Nucleus accumbens (tissue), 56 donors: ENCODE measurements around the gene BLMH.

Source experiments
- DNase-seq, 56 donors: peaks; one replicate each; lab custom pipeline; 2025; lab: John Stamatoyannopoulos, UW

The BLMH gene

DNA sequence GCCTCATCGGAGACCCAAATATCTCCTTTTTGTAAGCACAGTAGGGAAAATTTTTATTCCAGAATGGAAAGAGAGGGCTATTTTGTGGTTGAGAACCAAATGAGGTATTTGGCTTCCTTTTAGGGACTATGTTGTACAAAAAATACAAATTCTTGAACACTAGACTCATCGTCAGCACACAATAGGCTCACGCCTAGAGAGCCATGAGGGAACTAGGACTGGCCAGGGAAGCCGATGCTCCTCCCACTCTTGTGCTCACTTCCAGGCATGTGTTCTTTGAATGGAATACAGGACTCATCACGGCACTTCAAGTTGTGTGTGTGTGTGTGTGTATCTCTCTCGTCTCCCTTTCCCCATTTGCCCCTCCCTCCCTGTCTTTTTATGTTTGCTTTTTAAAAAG, 17.8 kb upstream of the BLMH start:
- no peak for DNase-seq

DNA sequence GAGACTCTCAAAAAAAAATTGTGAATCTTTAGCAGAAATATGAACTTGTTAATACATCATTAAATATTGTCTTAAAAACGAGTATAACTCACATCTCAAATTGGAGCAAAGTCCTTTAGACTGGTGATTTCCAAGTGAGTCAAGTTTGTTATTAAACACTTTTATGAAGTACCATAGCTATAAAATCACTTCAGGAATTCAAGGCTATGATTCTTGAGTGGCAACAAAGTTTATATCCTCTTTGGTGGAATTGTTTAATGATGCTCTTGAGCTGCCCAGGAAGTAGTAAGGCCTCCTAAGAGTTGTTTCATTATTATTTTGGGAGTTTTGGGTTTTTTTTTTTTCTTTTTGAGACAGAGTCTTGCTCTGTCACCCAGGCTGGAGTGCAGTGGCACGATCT, 16.7 kb upstream of the BLMH start:
- DNase-seq, result no peak

- DNase-seq, result no peak
Observed at GRCh38 chr17:30304778-30305177, 13.0 kb upstream of the BLMH start.

DNA sequence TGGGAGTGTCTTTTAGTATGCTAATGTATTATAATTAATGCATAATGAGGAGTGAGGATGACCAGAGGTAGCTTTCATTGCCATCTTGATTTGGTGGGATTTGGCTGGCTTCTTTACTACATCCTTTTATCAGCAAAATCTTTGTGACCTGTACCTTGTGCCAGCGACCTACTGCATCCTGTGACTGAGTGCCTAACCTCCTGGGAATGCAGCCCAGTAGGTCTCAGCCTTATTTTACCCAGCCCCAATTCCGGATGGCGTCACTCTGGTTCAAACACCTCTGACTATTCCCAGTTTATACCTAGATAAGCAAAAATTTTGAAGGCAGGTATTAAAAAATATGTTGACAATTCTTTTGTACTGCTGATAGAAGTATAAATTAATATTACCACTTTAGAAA, 10.5 kb upstream of the BLMH start:
- no peak for DNase-seq

DNA sequence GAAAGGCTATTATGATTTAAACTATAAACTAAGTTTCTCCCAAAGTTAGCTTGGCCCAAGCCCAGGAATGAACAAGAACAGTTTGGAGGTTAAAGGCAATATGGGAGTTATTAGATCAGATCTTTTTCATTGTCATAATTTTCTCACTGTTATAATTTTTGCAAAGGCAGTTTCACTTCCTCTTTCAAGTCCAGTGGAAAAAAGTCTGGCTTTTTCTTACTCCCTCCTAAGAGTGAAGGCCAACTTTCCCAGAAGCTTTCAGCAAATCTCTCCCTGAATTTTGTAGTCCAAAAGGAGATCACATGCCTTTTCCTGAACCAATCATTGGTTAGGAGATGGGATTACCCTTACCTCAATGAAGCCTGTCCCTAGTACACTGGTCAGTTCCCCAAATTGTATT, 9.1 kb upstream of the BLMH start:
- no peak for DNase-seq

- DNase-seq, result no peak
Observed at GRCh38 chr17:30299000-30299399, 7.3 kb upstream of the BLMH start.

DNA sequence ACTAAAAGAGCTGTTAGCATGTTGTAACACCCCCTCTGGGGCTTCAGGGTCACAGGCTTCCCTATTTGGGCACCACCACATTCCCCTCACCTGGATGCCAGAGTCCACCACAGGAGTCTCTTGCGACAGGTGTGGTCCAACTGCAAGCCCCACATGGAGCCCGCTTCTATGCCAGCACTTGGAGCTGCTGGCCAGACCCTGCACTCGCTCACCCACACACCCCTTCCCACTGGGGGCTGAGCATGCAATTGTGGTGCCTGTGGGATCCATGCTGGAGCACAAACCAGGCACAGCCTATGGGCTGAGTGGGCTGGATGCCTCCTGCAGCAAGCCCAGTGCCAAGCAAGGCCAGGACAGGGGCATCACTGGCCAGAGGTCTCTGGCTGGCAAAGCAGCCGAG, 6.0 kb upstream of the BLMH start:
- no peak for DNase-seq

GRCh38 chr17:30296499-30297080, 4.8 kb upstream of the BLMH start:
- DNase-seq, result no peak

GRCh38 chr17:30292286-30292858, 628 bp upstream of the BLMH start:
- DNase-seq, result peak in 6 of 56 donors; percentile 5 to 62 (median 17)

GRCh38 chr17:30290696-30291542, 825 bp downstream of the BLMH start:
- DNase-seq, result peak in 9 of 56 donors; percentile 8 to 40 (median 28)

DNA sequence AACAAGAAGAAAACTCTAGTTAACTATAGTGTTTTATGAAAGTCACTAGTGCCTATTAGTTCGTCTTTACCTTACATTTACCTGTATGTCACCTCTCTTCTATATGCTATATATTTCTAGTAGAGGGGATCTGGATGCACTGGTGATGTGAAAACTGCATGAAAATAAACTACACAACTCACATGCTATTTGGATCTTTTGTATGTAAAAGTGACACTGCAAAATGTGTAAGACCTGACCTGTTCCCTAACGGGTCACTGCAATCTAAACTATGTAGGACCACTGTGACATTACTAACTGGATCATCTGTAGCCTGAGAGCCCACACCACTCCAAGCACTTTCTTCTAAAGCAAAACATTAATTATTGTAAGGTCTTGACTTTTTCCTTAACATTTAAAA, 1.7 kb downstream of the BLMH start:
- DNase-seq, result no peak

GRCh38 chr17:30279156-30279555, 12.6 kb downstream of the BLMH start:
- DNase-seq, result no peak

DNA sequence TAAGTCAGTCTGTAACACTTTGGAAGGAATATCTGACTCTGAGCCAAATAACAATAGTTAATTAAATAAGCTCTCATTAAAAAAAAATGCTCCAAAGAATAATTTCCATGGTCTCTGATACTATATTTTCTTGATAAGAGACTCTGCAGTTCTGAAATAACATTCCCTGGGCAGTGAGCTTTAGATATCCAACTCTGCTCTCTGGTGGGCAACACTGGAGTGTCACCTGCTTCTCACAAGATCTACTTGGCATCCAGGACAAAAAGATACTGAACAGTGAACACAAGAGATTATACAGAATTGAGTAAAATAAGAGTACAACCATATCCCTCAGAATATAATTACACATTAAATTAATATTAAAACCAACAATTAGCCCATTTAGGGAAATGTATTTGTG, 13.7 kb downstream of the BLMH start:
- DNase-seq, result peak in 2 of 56 donors; percentile 2 to 5

DNA sequence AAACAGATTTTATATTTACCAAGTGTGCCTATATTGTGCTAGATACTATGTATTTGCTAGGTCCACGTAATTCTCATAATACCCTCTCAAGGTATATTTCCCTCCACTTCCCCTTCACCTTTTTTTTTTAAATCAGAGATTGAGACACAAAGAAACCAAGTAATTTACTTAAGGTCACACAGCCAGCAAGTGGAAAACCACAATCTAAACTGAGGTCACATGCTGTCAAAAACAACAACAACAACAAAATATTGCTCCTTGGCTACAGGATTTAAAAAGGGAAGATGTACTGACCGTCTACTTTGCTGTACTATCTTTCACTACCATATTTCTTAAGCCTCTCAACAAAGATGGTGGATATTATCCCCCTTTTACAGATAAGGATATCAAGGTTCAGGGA, 15.8 kb downstream of the BLMH start:
- DNase-seq, result no peak

DNA sequence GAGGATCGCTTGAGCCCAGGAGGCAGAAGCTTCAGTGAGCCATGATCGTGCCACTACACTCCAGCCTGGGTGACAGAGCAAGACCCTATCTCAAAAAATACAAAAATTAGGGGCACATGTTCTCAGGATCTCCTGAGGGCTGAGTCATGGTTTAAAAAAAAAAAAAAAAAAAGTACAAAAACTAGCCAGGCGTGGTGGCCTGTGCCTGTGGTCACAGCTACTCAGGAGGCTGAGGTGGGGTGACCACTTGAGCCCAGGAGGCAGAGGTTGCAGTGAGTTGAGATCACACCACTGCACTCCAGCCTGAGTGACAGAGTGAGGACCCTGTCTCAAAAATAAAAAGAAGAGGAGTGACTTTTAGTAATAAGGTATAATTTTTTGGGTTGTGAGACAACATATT, 16.9 kb downstream of the BLMH start:
- no peak for DNase-seq

DNA sequence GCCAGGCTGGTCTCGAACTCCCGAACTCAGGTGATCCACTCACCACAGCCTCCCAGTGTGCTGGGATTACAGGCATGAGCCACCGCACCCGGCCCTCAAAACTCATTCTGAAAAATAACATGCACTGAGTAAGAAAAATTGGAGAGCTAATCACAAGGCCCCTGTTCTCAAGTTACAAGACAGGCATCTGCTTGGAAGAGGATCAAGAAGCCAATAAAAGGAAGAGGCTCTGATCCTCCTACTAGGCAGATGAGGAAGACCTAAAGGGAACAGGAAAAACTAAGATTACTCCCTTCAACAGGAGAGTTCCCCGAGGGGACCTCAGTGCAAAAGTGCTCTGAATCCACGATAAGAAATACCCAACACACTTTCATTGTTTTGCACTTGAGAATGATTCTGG, 18.4 kb downstream of the BLMH start:
- no peak for DNase-seq

- no peak for DNase-seq
Observed at GRCh38 chr17:30271102-30271501, 20.6 kb downstream of the BLMH start.

DNA sequence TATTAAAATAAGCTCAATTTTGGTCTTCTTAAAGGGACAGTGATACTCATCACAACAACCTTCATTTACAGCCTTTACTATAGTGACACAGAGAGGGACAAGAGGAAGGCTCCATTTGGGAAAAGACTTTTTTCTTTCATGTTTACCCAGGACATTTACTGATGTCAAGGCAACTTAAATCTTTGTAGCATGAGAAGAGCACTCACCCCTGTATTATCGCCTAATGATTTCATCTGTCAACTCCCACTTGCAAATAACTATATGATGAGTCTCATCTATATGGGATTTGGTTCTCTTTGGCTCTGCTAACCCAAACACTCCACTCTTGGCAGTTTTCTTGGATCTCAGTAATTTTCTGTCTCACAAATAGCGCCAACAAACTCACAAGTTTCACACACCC, 24.1 kb downstream of the BLMH start:
- DNase-seq, result no peak

DNA sequence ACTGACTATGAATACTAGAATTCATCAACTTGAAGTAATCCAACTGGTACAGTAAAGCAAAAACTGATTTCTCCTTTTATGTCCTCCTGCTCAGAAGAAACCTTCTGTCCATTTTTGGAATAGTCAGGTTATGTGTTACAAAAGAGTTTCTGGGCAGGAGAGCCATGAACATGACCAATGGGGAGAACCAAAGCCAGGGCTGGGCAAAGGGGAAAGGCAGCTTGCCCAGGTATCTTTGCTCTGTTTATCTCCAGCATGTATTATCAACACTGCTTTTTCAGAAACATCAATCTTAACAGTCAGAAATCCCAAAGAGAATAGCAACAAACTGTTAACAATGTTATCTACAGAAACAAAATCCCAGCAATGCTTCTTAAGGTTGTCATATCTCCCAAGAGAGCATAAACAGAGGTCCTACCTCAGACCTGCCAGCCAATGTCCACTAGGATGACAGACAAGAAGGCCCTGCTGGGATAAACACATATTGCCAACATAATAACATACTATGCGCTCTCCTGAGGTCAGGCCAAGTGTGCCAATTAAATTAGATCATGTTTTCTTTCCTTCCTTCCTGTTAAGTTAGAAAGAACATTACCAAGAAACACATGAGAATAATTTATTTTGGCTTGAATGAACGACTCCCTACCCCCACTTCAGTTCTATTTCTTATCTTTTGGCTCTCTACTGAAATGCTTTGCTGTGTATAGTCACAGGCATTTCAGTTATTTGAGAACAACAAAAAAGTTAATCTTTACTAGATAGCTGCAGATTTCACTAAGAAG, 28.0 kb downstream of the BLMH start:
- DNase-seq, result no peak

DNA sequence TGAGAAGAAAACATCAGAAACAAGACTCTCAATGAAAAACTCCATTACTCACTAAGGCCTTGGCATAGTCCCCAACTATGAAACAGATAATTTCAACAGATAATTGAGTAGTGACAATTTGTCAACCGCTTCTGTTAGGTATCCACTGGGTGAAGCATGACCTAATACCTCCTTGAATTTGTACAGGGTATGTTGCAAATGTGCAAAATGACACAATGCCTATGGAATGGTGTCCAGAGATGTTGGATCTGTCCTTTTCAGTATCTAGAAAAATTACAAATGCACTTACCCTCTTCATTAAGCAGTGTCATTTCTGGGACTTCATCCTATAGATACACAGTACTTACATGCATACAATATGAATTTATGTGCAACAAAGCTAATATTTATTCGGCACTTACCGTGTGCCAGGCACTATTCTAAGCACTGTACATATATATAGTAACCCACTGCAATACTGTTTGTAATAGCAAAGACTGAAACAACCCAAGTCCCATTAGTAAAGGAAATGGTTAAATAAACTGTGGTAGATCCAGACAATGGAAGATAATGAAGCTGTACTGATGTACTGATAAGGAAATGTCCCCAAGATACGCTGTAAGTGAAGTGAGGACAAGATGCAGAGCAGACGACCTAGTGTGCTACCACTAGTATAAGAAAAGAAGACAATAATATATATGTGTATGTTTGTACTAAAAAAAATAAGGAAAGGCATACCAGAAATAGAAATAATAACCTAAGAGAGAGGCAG, 34.8 kb downstream of the BLMH start:
- DNase-seq, result no peak
